Measurements from ENCODE around the gene EPN1.

EPN1 gene

GRCh38 chr19:55660404-55660803 lies 14.6 kb upstream of the EPN1 start:
- H3K4me3 ChIP-seq (ENCODE audit: low read depth, low read length): no peak overlapping the region

- no peak overlapping the region for H3K4me3 ChIP-seq (ENCODE audit: low read depth, low read length)
Measured at GRCh38 chr19:55660991-55661390, 14.0 kb upstream of the EPN1 start.

GRCh38 chr19:55661826-55662225 lies 13.2 kb upstream of the EPN1 start:
- no peak overlapping the region for H3K4me3 ChIP-seq (ENCODE audit: low read depth, low read length)

GRCh38 chr19:55663846-55664536 lies 11.0 kb upstream of the EPN1 start:
- no peak overlapping the region for H3K4me3 ChIP-seq (ENCODE audit: low read depth, low read length)

GRCh38 chr19:55666343-55667005 lies 8.6 kb upstream of the EPN1 start:
- no peak overlapping the region for H3K4me3 ChIP-seq (ENCODE audit: low read depth, low read length)

GRCh38 chr19:55667006-55667381 lies 8.0 kb upstream of the EPN1 start:
- H3K4me3 ChIP-seq (ENCODE audit: low read depth, low read length): no peak overlapping the region

- no peak overlapping the region for H3K4me3 ChIP-seq (ENCODE audit: low read depth, low read length)
Measured at GRCh38 chr19:55667511-55667910, 7.5 kb upstream of the EPN1 start.

GRCh38 chr19:55667958-55668357 lies 7.1 kb upstream of the EPN1 start:
- no peak overlapping the region for H3K4me3 ChIP-seq (ENCODE audit: low read depth, low read length)

- H3K4me3 ChIP-seq (ENCODE audit: low read depth, low read length): no peak overlapping the region
Measured at GRCh38 chr19:55668603-55669348, 6.2 kb upstream of the EPN1 start.

GRCh38 chr19:55669418-55670279 lies 5.4 kb upstream of the EPN1 start:
- H3K4me3 ChIP-seq (ENCODE audit: low read depth, low read length): no peak overlapping the region

GRCh38 chr19:55670280-55671053 lies 4.6 kb upstream of the EPN1 start:
- no peak overlapping the region for H3K4me3 ChIP-seq (ENCODE audit: low read depth, low read length)

- H3K4me3 ChIP-seq (ENCODE audit: low read depth, low read length): no peak overlapping the region
Measured at GRCh38 chr19:55671054-55671378, 4.0 kb upstream of the EPN1 start.

- no peak overlapping the region for H3K4me3 ChIP-seq (ENCODE audit: low read depth, low read length)
Measured at GRCh38 chr19:55672418-55672817, 2.6 kb upstream of the EPN1 start.

- no peak overlapping the region for H3K4me3 ChIP-seq (ENCODE audit: low read depth, low read length)
Measured at GRCh38 chr19:55673465-55673864, 1.6 kb upstream of the EPN1 start.

GRCh38 chr19:55673889-55674288 lies 1.1 kb upstream of the EPN1 start:
- no peak overlapping the region for H3K4me3 ChIP-seq (ENCODE audit: low read depth, low read length)

- H3K4me3 ChIP-seq (ENCODE audit: low read depth, low read length): peak overlapping the region; percentile 94
Measured at GRCh38 chr19:55674459-55674840, 576 bp upstream of the EPN1 start.

- peak overlapping the region; percentile 94 for H3K4me3 ChIP-seq (ENCODE audit: low read depth, low read length)
Measured at GRCh38 chr19:55675661-55676354, 782 bp downstream of the EPN1 start.

- no peak overlapping the region for H3K4me3 ChIP-seq (ENCODE audit: low read depth, low read length)
Measured at GRCh38 chr19:55676383-55676782, 1.4 kb downstream of the EPN1 start.

- H3K4me3 ChIP-seq (ENCODE audit: low read depth, low read length): no peak overlapping the region
Measured at GRCh38 chr19:55676889-55677505, 2.0 kb downstream of the EPN1 start.

All from iPS-11a (cell line).